ENCODE measurements around the gene ZNF132. TPM values are rescaled to one million over a fixed set of nuclear protein-coding genes. Genes with fewer than 3 reads are reported as not detected.

ZNF132 gene
- total and polyA plus RNA-seq, 2 experiments from 2014 or later = 2.2 to 5.2 TPM

GRCh38 chr19:58474997-58475713, 35.2 kb upstream of the ZNF132 start:
- ATAC-seq = peak; percentile 5
- H3K4me3 Mint-ChIP-seq = peak overlapping the region; percentile 93
- no peak for TF ChIP-seq ZNF114 (CRISPR knock-in tag; IDR thresholded peaks at IDR 0.05)
- TF ChIP-seq JUNB (IDR thresholded peaks at IDR 0.05; ENCODE audit: unreplicated experiment) = no peak
- no peak for TF ChIP-seq ZNF462 (CRISPR knock-in tag; IDR thresholded peaks at IDR 0.05)
- TF ChIP-seq STAT1 (IDR thresholded peaks at IDR 0.05; ENCODE audit: unreplicated experiment) = no peak
- H3F3A ChIP-seq (replicated peaks; ENCODE audit: low read depth) = peaks cover 13% of the 10 kb centered on the region
- no peaks in the 10 kb centered on the region for H3K79me2 ChIP-seq (replicated peaks; ENCODE audit: insufficient read depth)
- peak overlapping the region; percentile 96 for H2AFZ ChIP-seq
- H3K4me1 ChIP-seq (ENCODE audit: insufficient read depth) = peaks cover 4% of the 10 kb centered on the region; the same call in 1 of the 2 replicates
- peaks cover 10% of the 10 kb centered on the region for H3K4me1 Mint-ChIP-seq
- H3K9me2 ChIP-seq (ENCODE audit: insufficient read depth) = no peaks in the 10 kb centered on the region
- H3K4me3 ChIP-seq = peak overlapping the region; percentile 82
- peak overlapping the region; percentile 94 for H3K4me2 ChIP-seq
- H4K20me1 ChIP-seq (replicated peaks; ENCODE audit: insufficient read depth) = no peaks in the 10 kb centered on the region
- no peaks in the 10 kb centered on the region; the same call in 2 of the 3 replicates for H3K9me3 Mint-ChIP-seq
- H3K27me3 ChIP-seq (ENCODE audit: insufficient read depth) = no peaks in the 10 kb centered on the region
- no peak for DNase-seq (ENCODE audit: low spot score)
- no peaks in the 10 kb centered on the region for H3K36me3 ChIP-seq (ENCODE audit: insufficient read depth)
- peaks cover 14% of the 10 kb centered on the region for H3K36me3 Mint-ChIP-seq (ENCODE audit: low read depth)
- 0 out of 2 replicates have a peak overlapping the region, but pooled peaks have one; percentile 96 for H3K27ac ChIP-seq (ENCODE audit: low read depth)
- H3K27ac Mint-ChIP-seq = peak overlapping the region; percentile 18; the same call in 1 of the 2 replicates
- peaks cover 25% of the 10 kb centered on the region for H3K27me3 Mint-ChIP-seq (ENCODE audit: insufficient read depth, low read depth, poor library complexity)
